ENCODE data around the gene AZU1. TPM values are rescaled to one million over a fixed set of nuclear protein-coding genes. Genes with fewer than 3 reads are reported as not detected.
"Not testable (repeated sequence)": the region's sequence is repeated elsewhere in the genome, so short reads cannot be mapped to it uniquely, and the experiment has no call there.

Gene AZU1
- total RNA-seq, 1 donor from 2014 or later: not detected

GRCh38 chr19:829129-829758 lies 1.6 kb downstream of the AZU1 start:
- no peak for DNase-seq (ENCODE audit: low spot score)

GRCh38 chr19:831407-832369 lies 4.1 kb downstream of the AZU1 start:
- no peak for DNase-seq (ENCODE audit: low spot score)

GRCh38 chr19:834216-834615 lies 6.6 kb downstream of the AZU1 start:
- no peak for DNase-seq (ENCODE audit: low spot score)

- no peak for DNase-seq (ENCODE audit: low spot score)
These were observed 7.7 kb downstream of the AZU1 start for GRCh38 chr19:835210-835810.

- no peak for DNase-seq (ENCODE audit: low spot score)
These were observed 13.0 kb downstream of the AZU1 start, which contains the start of gene PRTN3 for GRCh38 chr19:840519-841206. Gene PRTN3, plus strand, starts transcription at chr19:840999. Its CDS starts 10 bp downstream, at chr19:841009.

GRCh38 chr19:842802-843179 lies 15.2 kb downstream of the AZU1 start:
- not testable (repeated sequence) for DNase-seq (ENCODE audit: low spot score)

GRCh38 chr19:843180-843835 lies 15.7 kb downstream of the AZU1 start:
- DNase-seq (ENCODE audit: low spot score): no peak

GRCh38 chr19:843836-844545 lies 16.4 kb downstream of the AZU1 start:
- DNase-seq (ENCODE audit: low spot score): no peak

GRCh38 chr19:844546-844971 lies 16.9 kb downstream of the AZU1 start:
- no peak for DNase-seq (ENCODE audit: low spot score)

GRCh38 chr19:845707-846521 lies 18.3 kb downstream of the AZU1 start:
- no peak for DNase-seq (ENCODE audit: low spot score)

- DNase-seq (ENCODE audit: low spot score): no peak
These were observed 20.8 kb downstream of the AZU1 start for GRCh38 chr19:848386-848921.

GRCh38 chr19:849195-849594 lies 21.6 kb downstream of the AZU1 start:
- DNase-seq (ENCODE audit: low spot score): not testable (repeated sequence)

- peak; percentile 83 for DNase-seq (ENCODE audit: low spot score)
These were observed 22.8 kb downstream of the AZU1 start for GRCh38 chr19:850221-850978.

GRCh38 chr19:850979-851335 lies 23.3 kb downstream of the AZU1 start:
- no peak for DNase-seq (ENCODE audit: low spot score)

- no peak for DNase-seq (ENCODE audit: low spot score)
These were observed 24.7 kb downstream of the AZU1 start, which contains the start of gene ELANE for GRCh38 chr19:852136-853013. Gene ELANE, plus strand, starts transcription at chr19:852303. Its CDS starts 26 bp downstream, at chr19:852329.

- DNase-seq (ENCODE audit: low spot score): no peak
These were observed 25.5 kb downstream of the AZU1 start for GRCh38 chr19:853014-853585.

GRCh38 chr19:853614-854220 lies 26.1 kb downstream of the AZU1 start:
- not testable (repeated sequence) for DNase-seq (ENCODE audit: low spot score)

Data from mucosa of gallbladder (tissue), 1 donor.